Activated CD4-positive, alpha-beta T cell treated with anti-CD3 and anti-CD28 coated beads, Interleukin-2, amount 50 U/mL, for 4 hours (primary cell): Measurements from ENCODE around the gene EIF3M.
A peak's percentile ranks its signal among the peaks of the same experiment; 100 is the strongest.
"Not testable (repeated sequence)": the region's sequence is repeated elsewhere in the genome, so short reads cannot be mapped to it uniquely, and the experiment has no call there.

Experiments
- DNase-seq, 2 experiments: peaks; one replicate each; pipeline ENCODE4 v3.0.0-alpha.2; 2020

Gene EIF3M

GRCh38 chr11:32583459-32584271 is at the start of gene EIF3M:
TSS of gene EIF3M (plus strand) at chr11:32583831. CDS start at chr11:32583888, 57 bp downstream.
- peak; percentile 93 to 95 for DNase-seq

- no peak for DNase-seq
Observed at GRCh38 chr11:32538804-32539203, 44.8 kb upstream of the EIF3M start.

- no peak for DNase-seq
Observed at GRCh38 chr11:32549611-32550187, 33.9 kb upstream of the EIF3M start.

GRCh38 chr11:32550207-32550606 is 33.4 kb upstream of the EIF3M start:
- DNase-seq = no peak

DNA sequence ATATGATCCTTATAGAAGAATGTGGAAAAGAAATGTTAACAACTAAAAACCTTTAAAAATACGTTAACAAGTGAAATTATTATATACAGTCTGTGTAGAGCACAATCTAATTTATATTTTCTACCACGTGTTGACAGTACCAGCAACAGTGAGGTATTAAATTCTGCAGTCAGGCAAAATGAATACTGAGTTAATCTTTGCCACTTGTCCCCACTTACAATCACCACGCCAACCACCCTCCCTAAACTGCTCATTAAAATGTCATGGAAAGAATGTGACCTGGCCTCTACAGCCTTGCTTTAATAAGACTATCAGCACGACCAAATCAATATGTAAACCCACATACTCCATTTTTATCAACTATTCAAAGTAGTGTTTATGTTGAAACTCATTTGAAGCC is 28.5 kb upstream of the EIF3M start:
- DNase-seq = no peak

- DNase-seq = no peak
Observed at GRCh38 chr11:32555895-32556294, 27.7 kb upstream of the EIF3M start.

- DNase-seq = no peak
Observed at GRCh38 chr11:32561835-32562234, 21.8 kb upstream of the EIF3M start.

GRCh38 chr11:32562839-32563599 is 20.6 kb upstream of the EIF3M start:
- no peak for DNase-seq

- DNase-seq = no peak
Observed at GRCh38 chr11:32563600-32563959, 20.1 kb upstream of the EIF3M start.

GRCh38 chr11:32566517-32566916 is 17.1 kb upstream of the EIF3M start:
- no peak for DNase-seq

GRCh38 chr11:32567154-32567553 is 16.5 kb upstream of the EIF3M start:
- DNase-seq = no peak

DNA sequence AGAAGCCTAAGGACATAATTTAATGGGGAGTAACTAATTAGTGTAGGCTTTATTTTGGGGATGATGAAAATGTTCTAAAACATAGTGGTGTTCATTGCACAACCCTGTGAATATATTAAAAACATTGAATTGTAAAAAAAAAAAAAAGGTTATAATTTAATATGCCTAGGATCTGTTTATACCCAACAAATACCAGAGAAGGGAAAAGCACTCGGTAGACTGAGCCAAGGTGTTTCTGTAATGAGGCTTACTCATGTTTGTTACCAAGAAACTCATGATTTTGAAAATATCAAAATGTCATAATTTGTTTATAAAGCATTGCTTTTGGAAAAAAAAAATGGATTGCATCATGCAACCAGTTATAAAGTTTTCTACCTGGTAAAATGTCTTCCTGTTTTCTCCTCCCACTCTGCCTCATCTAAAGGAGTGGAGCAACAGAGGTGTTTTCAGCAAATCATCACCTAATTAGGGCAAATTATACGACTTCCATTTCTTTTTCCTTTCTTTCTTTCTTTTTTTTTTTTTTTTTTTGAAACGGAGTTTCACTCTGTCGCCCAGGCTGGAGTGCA is 14.2 kb upstream of the EIF3M start:
- no peak for DNase-seq

GRCh38 chr11:32571039-32571438 is 12.6 kb upstream of the EIF3M start:
- DNase-seq = no peak

GRCh38 chr11:32573228-32573627 is 10.4 kb upstream of the EIF3M start:
- no peak for DNase-seq

DNA sequence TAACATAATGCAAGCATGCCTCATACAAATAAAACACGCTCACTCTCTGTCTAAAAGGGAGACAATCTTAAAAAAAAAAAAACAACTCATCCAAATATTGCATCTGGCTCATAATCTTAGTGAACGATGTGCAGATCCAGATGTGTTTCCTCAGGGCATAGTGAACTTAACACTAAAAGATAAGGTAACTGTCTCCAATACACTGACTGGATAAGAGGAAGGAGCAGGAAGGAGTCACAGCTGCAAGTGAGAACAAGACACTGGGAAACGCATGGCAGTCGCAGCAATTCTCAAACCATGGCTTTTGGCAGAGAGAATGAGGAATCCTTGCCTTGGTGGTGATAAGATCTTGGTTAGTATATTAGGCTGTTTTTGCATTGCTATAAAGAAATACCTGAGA is 9.2 kb upstream of the EIF3M start:
- no peak for DNase-seq

DNA sequence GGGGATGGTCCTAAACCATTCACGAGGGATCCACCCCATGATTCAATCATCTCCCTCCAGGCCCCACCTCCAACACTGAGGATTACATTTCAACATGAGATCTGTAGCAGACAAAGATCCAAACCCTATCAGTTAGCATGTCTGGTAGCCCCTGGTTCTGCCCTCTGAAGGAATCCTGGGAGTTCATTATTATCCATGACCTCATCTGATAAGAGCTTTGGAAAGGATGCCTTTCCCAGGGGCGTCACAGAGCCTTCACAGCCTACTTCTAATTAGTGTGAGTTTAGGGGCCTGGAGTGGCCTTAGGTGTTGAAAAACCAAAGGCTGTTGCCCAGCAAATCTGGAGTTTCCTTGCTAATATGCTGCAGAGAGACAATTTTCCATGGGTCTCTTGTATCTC is 8.6 kb upstream of the EIF3M start:
- no peak for DNase-seq

- no peak for DNase-seq
Observed at GRCh38 chr11:32576456-32576855, 7.2 kb upstream of the EIF3M start.

GRCh38 chr11:32580967-32581366 is 2.7 kb upstream of the EIF3M start:
- no peak for DNase-seq

GRCh38 chr11:32581556-32581955 is 2.1 kb upstream of the EIF3M start:
- no peak for DNase-seq

DNA sequence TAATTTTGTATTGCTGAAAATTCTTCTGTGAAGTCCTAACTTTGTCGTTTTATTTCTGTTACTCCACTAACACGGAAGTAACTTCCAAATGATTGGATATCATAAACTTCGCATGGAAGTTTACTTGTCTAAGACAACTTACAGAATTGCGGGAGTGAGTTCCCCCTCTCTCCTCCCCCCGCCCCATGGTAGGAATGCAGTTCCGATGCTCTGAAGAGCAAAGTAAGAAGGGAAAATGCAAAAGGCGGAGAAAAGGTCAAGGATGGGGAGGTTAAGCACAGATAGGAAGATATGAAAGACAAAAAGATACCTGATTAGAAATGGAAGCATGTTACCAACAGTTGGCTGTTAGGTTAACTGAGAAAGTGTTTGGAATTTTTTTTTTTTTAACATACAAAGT is 1.3 kb downstream of the EIF3M start:
- no peak for DNase-seq

- DNase-seq = no peak
Observed at GRCh38 chr11:32586576-32587190, 3.1 kb downstream of the EIF3M start.

GRCh38 chr11:32594272-32594671 is 10.6 kb downstream of the EIF3M start:
- DNase-seq = no peak

DNA sequence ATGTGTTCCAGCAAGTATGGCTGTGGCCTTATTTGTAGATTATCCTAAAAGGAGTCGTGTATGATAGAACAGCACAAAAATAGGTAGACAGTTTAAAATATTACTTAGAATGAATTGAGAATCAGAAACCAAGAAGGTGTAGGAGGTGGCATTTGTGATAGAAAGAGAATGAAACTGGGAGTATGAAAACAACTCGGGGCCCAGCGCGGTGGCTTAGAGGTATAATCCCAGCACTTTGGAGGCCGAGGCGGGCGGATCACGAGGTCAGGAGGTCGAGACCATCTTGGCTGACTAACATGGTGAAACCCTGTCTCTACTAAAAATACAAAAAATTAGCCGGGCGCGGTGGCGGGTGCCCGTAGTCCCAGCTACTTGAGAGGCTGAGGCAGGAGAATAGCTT is 12.5 kb downstream of the EIF3M start:
- DNase-seq = not testable (repeated sequence)
